Loucy (cell line): ENCODE data around the gene SMIM13.

Experiments used
- H2AFZ ChIP-seq: fragments of 200-600 bp; sonication (generic); 2 replicates; pipeline ENCODE4 v1.6.0; 2016; ENCODE audit warnings: antibody characterized with exemption, mild to moderate bottlenecking, low read length, moderate library complexity
- H3F3A ChIP-seq: fragments of 200-600 bp; 2 replicates; pipeline ENCODE4 v1.6.0; 2016; ENCODE audit warnings: antibody characterized with exemption, low read depth, mild to moderate bottlenecking
- H3K27me3 ChIP-seq: fragments of 200-600 bp; sonication (generic); 2 replicates; pipeline ENCODE4 v1.6.1; 2014; ENCODE audit warnings: low read length, mild to moderate bottlenecking; ENCODE audit not compliant: insufficient read depth, poor library complexity, severe bottlenecking
- H3K36me3 ChIP-seq: fragments of 200-600 bp; sonication (generic); 2 replicates; pipeline ENCODE4 v1.6.1; 2016; ENCODE audit warnings: low read length; ENCODE audit not compliant: insufficient read depth
- H3K4me1 ChIP-seq: fragments of 200-600 bp; sonication (generic); 2 replicates; pipeline ENCODE4 v1.5.1; 2014; ENCODE audit warnings: low read length, mild to moderate bottlenecking; ENCODE audit not compliant: insufficient read depth, poor library complexity, severe bottlenecking
- H3K4me2 ChIP-seq: fragments of 200-600 bp; sonication (generic); 2 replicates; pipeline ENCODE4 v1.6.0; 2014; ENCODE audit warnings: antibody characterized with exemption, low read length, low read depth, mild to moderate bottlenecking; ENCODE audit not compliant: poor library complexity, severe bottlenecking
- H3K4me3 ChIP-seq: fragments of 200-600 bp; sonication (generic); 2 replicates; pipeline ENCODE4 v1.5.1; 2014; ENCODE audit warnings: low read length, mild to moderate bottlenecking, mixed read lengths; ENCODE audit not compliant: poor library complexity, severe bottlenecking
- H3K79me2 ChIP-seq: fragments of 200-600 bp; sonication (generic); 2 replicates; pipeline ENCODE4 v1.6.1; 2014; ENCODE audit warnings: low read length; ENCODE audit not compliant: insufficient read depth
- H3K9ac ChIP-seq: fragments of 200-600 bp; sonication (generic); 2 replicates; pipeline ENCODE4 v1.6.0; 2014; ENCODE audit warnings: mild to moderate bottlenecking, low read depth, low read length, moderate library complexity; ENCODE audit not compliant: poor library complexity, severe bottlenecking
- H3K9me2 ChIP-seq: fragments of 200-600 bp; sonication (generic); replicated peaks from 2 replicates; pipeline ENCODE4 v1.6.1; 2016; ENCODE audit warnings: low read depth, low read length, mixed read lengths
- H3K9me3 ChIP-seq: fragments of 200-600 bp; sonication (generic); 2 replicates; pipeline ENCODE4 v1.6.1; 2014; ENCODE audit warnings: mild to moderate bottlenecking, antibody characterized with exemption, low read length, low read depth; ENCODE audit not compliant: insufficient read depth
- H4K20me1 ChIP-seq: fragments of 200-600 bp; sonication (generic); 2 replicates; pipeline ENCODE4 v1.6.0; 2014; ENCODE audit warnings: antibody characterized with exemption, low read length, mild to moderate bottlenecking; ENCODE audit not compliant: insufficient read depth, poor library complexity, severe bottlenecking
- EZH2phosphoT487 ChIP-seq: fragments of 200-600 bp; IDR thresholded peaks from 2 replicates; pipeline ENCODE4 v1.6.1; 2018; ENCODE audit warnings: antibody characterized with exemption, mild to moderate bottlenecking, moderate library complexity, borderline replicate concordance
- TF ChIP-seq, protein P1 (sequence below): fragments of 200-600 bp; sonication (generic); conservative IDR thresholded peaks from 2 replicates; pipeline ENCODE4 v1.5.1; 2014; ENCODE audit warnings: mild to moderate bottlenecking, antibody characterized with exemption, low read length

Gene SMIM13

DNA sequence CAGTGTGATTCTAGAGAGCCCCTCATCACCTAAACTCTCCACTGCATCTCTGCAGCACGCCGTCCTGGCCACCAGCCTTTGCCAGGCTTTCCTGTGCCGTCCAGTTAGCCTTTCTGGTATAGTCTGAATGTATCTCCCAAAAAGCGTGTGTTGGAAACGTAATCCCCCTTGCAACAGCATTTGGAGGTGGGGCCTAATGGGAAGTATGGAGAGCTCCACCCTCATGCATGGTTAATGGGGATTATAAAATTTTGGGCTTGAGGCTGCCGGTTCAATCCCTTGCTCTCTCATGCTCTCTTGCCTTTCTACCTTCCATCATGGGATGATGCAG, 85.4 kb downstream of the SMIM13 start:
- Histone ChIP-seq H3K36me3 (no peaks in the 10 kb centered on the region), H3K4me1 (no peaks in the 10 kb centered on the region), H4K20me1 (no peaks in the 10 kb centered on the region), H3K79me2 (no peaks in the 10 kb centered on the region), H3K4me2 (no peak overlapping the region), H3K9me2 (no peaks in the 10 kb centered on the region), H3K9me3 (no peaks in the 10 kb centered on the region; the same call in 1 of the 2 replicates), H3K9ac (no peak overlapping the region), H3F3A (no peaks in the 10 kb centered on the region), H2AFZ (no peak overlapping the region), H3K4me3 (no peak overlapping the region), H3K27me3 (no peaks in the 10 kb centered on the region)
- no peak for TF ChIP-seq EZH2phosphoT487
- TF ChIP-seq, protein P1, sequence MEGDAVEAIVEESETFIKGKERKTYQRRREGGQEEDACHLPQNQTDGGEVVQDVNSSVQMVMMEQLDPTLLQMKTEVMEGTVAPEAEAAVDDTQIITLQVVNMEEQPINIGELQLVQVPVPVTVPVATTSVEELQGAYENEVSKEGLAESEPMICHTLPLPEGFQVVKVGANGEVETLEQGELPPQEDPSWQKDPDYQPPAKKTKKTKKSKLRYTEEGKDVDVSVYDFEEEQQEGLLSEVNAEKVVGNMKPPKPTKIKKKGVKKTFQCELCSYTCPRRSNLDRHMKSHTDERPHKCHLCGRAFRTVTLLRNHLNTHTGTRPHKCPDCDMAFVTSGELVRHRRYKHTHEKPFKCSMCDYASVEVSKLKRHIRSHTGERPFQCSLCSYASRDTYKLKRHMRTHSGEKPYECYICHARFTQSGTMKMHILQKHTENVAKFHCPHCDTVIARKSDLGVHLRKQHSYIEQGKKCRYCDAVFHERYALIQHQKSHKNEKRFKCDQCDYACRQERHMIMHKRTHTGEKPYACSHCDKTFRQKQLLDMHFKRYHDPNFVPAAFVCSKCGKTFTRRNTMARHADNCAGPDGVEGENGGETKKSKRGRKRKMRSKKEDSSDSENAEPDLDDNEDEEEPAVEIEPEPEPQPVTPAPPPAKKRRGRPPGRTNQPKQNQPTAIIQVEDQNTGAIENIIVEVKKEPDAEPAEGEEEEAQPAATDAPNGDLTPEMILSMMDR = no peak

DNA sequence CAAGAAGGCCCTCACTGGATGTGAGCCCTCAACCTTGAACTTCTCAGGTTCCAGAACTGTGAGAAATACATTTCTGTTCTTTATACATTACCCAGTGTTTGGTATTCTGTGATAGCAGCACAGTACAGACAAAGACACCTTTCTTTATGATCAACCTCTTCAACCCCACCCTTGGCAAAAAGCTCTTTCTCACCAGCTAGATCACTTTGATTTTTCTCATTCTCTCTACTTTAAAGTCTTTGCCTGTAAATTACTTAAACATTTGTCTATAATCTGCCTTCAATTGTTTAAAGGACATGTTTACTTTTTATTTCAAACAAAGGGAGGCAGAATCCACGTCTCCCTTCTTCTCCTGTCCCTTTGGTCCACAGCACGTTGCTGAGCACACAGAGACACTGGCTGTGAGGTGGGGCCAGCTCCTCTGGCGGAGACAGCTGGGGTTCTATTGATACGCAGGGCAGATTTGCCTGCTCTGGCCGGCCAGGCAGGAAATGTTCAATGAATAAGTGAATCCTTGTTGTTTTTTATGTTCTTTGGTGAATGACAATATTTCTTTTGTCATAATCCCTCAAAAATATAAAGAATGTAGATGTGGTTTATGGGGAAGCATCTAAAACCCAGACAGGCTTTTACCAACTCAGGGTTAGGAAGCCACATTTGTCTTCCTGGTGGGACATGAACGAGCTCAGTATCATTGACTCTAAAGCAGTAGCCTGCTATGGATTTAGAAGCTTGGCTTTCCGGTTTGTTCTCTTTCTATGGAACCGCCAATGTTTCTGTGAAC, 86.0 kb downstream of the SMIM13 start:
- H4K20me1 ChIP-seq = no peaks in the 10 kb centered on the region
- no peak overlapping the region for H2AFZ ChIP-seq
- H3K4me3 ChIP-seq = no peak overlapping the region
- no peaks in the 10 kb centered on the region for H3F3A ChIP-seq
- no peaks in the 10 kb centered on the region for H3K27me3 ChIP-seq
- H3K36me3 ChIP-seq = 0 out of 2 replicates have a peak, but pooled peaks cover 3% of the 10 kb centered on the region
- no peaks in the 10 kb centered on the region for H3K4me1 ChIP-seq
- H3K9ac ChIP-seq = no peak overlapping the region
- no peaks in the 10 kb centered on the region for H3K79me2 ChIP-seq
- no peak overlapping the region for H3K4me2 ChIP-seq
- no peaks in the 10 kb centered on the region; the same call in 1 of the 2 replicates for H3K9me3 ChIP-seq
- no peaks in the 10 kb centered on the region for H3K9me2 ChIP-seq
- TF ChIP-seq, protein P1 = no peak
- TF ChIP-seq EZH2phosphoT487 = no peak

DNA sequence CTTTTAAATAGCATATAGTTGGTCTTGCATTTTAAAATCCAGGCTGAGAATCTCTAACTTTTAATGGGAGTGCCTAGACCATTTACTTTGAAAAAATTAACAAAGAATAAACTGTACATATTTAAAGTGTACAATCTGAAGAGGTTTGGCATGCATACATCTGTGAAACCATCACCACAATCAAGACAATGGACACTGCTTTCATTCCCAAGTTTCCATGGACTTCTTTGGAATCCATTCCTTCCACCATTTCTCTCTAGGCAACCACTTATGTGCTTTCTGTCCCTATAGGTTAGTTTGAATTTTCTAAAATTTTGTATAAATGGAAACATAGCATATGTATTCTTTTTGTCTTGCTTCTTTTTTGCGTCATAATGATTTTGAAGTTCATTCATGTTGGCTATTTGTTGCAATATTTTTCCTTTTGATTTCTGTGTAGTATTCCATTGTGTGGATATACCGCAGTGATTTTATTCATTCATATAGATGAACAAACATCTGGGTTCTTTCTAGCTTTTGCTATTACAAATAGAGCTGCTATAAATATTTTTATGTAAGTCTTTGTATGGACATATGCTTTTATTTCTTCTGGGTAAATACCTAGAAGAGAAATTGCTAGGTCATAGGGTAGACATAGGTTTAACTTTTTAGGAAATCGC, 88.0 kb downstream of the SMIM13 start:
- H4K20me1 ChIP-seq = no peaks in the 10 kb centered on the region
- H3K27me3 ChIP-seq = no peaks in the 10 kb centered on the region
- no peaks in the 10 kb centered on the region for H3F3A ChIP-seq
- H3K4me1 ChIP-seq = no peaks in the 10 kb centered on the region
- H2AFZ ChIP-seq = no peak overlapping the region
- no peak overlapping the region for H3K4me2 ChIP-seq
- H3K4me3 ChIP-seq = no peak overlapping the region
- H3K79me2 ChIP-seq = no peaks in the 10 kb centered on the region
- peaks cover 11% of the 10 kb centered on the region; the same call in 1 of the 2 replicates for H3K36me3 ChIP-seq
- no peak overlapping the region for H3K9ac ChIP-seq
- no peak for TF ChIP-seq EZH2phosphoT487
- TF ChIP-seq, protein P1 = no peak
- no peaks in the 10 kb centered on the region for H3K9me2 ChIP-seq
- H3K9me3 ChIP-seq = no peaks in the 10 kb centered on the region; the same call in 1 of the 2 replicates
